HEK293 (cell line): ENCODE data around the gene SLC15A2.

Experiments used
- CTCF ChIA-PET: fragments of 350-600 bp; formaldehyde crosslinking; extraction: SDS; loops from one replicate; lab custom pipeline; 2021; ENCODE audit warnings: antibody characterized with exemption; lab: Yijun Ruan, JAX
- POLR2A ChIA-PET: fragments of 300-600 bp; formaldehyde crosslinking; extraction: SDS; loops from one replicate; lab custom pipeline; 2020; ENCODE audit warnings: antibody characterized with exemption, inconsistent platforms; lab: Yijun Ruan, JAX
- H3K27ac ChIP-seq: fragments of 200-500 bp; sonication (Bioruptor generic); 2 replicates; pipeline ENCODE4 v1.5.1; 2014; ENCODE audit warnings: low read depth, low read length, control low read depth, inconsistent platforms; ENCODE audit errors: extremely low read depth
- H3K36me3 ChIP-seq, 2 experiments: fragments of 200-500 bp in 1 of 2; sonication (Bioruptor generic) in 1 of 2; 1 replicate in 1 of 2; 2 replicates in 1 of 2; pipeline ENCODE4 v1.5.1; 2014 to 2017; ENCODE audit warnings: inconsistent platforms in 2 of 2, low read length in 2 of 2; ENCODE audit not compliant: control insufficient read depth in 2 of 2, insufficient read depth in 1 of 2
- H3K4me1 ChIP-seq: fragments of 200-500 bp; sonication (Bioruptor generic); 2 replicates; pipeline ENCODE4 v1.5.1; 2014; ENCODE audit warnings: mild to moderate bottlenecking, low read length, inconsistent platforms; ENCODE audit not compliant: control insufficient read depth, insufficient read depth
- H3K4me3 ChIP-seq: 2 replicates; pipeline ENCODE4 v1.5.1; 2011; ENCODE audit warnings: low read depth, mild to moderate bottlenecking, control low read depth, low read length, moderate library complexity
- H3K9me3 ChIP-seq: fragments of 200-500 bp; sonication (Bioruptor generic); 2 replicates; pipeline ENCODE4 v1.5.1; 2014; ENCODE audit warnings: low read depth, low read length, inconsistent platforms; ENCODE audit not compliant: control insufficient read depth, insufficient read depth
- FEZF1 ChIP-seq: fragments of 450-650 bp; formaldehyde crosslinking; IDR thresholded peaks from 2 replicates; pipeline ENCODE4 v1.5.1; 2016; ENCODE audit warnings: missing biosample characterization, missing genetic modification characterization
- KLF8 ChIP-seq: fragments of 450-650 bp; formaldehyde crosslinking; IDR thresholded peaks from 2 replicates; pipeline ENCODE4 v1.5.1; 2016; ENCODE audit warnings: missing biosample characterization, missing genetic modification characterization
- MYNN ChIP-seq: fragments of 450-650 bp; formaldehyde crosslinking; IDR thresholded peaks from 2 replicates; pipeline ENCODE4 v1.5.1; 2016; ENCODE audit warnings: missing biosample characterization, missing genetic modification characterization, borderline replicate concordance
- OVOL3 ChIP-seq: fragments of 450-650 bp; formaldehyde crosslinking; IDR thresholded peaks from 2 replicates; pipeline ENCODE4 v1.5.1; 2016; ENCODE audit warnings: missing biosample characterization, missing genetic modification characterization
- SP7 ChIP-seq: fragments of 450-650 bp; formaldehyde crosslinking; IDR thresholded peaks from 2 replicates; pipeline ENCODE4 v1.5.1; 2016; ENCODE audit warnings: missing biosample characterization, missing genetic modification characterization
- TCF7L2 ChIP-seq: IDR thresholded peaks from 2 replicates; pipeline ENCODE4 v1.6.1; 2011; ENCODE audit warnings: low read depth, mild to moderate bottlenecking, inconsistent platforms, low read length, moderate library complexity, borderline replicate concordance
- TRIM28 ChIP-seq: IDR thresholded peaks from 2 replicates; pipeline ENCODE4 v1.6.1; 2011; ENCODE audit warnings: low read length, control low read depth, borderline replicate concordance
- YY1 ChIP-seq: fragments of 450-650 bp; formaldehyde crosslinking; IDR thresholded peaks from 2 replicates; pipeline ENCODE4 v1.5.1; 2018; ENCODE audit warnings: missing biosample characterization, missing genetic modification characterization
- ZBTB17 ChIP-seq: fragments of 450-650 bp; formaldehyde crosslinking; IDR thresholded peaks from 2 replicates; pipeline ENCODE4 v1.5.1; 2016; ENCODE audit warnings: missing biosample characterization, missing genetic modification characterization
- ZFP69B ChIP-seq: fragments of 450-650 bp; formaldehyde crosslinking; IDR thresholded peaks from 2 replicates; pipeline ENCODE4 v1.5.1; 2016; ENCODE audit warnings: missing biosample characterization, missing genetic modification characterization
- ZNF169 ChIP-seq: fragments of 450-650 bp; formaldehyde crosslinking; IDR thresholded peaks from 2 replicates; pipeline ENCODE4 v1.5.1; 2016; ENCODE audit warnings: missing biosample characterization, missing genetic modification characterization
- ZNF174 ChIP-seq: fragments of 450-650 bp; formaldehyde crosslinking; IDR thresholded peaks from 2 replicates; pipeline ENCODE4 v1.5.0; 2017; ENCODE audit warnings: missing biosample characterization, mild to moderate bottlenecking, missing genetic modification characterization
- ZNF175 ChIP-seq: fragments of 450-650 bp; formaldehyde crosslinking; IDR thresholded peaks from 2 replicates; pipeline ENCODE4 v1.5.1; 2016; ENCODE audit warnings: missing biosample characterization, missing genetic modification characterization
- ZNF211 ChIP-seq: fragments of 450-650 bp; formaldehyde crosslinking; IDR thresholded peaks from 2 replicates; pipeline ENCODE4 v1.5.1; 2016; ENCODE audit warnings: low read depth, missing biosample characterization, missing genetic modification characterization
- ZNF239 ChIP-seq: fragments of 450-650 bp; formaldehyde crosslinking; IDR thresholded peaks from 2 replicates; pipeline ENCODE4 v1.5.1; 2016; ENCODE audit warnings: missing biosample characterization, missing genetic modification characterization
- ZNF311 ChIP-seq: fragments of 450-650 bp; formaldehyde crosslinking; IDR thresholded peaks from 2 replicates; pipeline ENCODE4 v1.5.1; 2017; ENCODE audit warnings: missing biosample characterization, missing genetic modification characterization, borderline replicate concordance
- ZNF366 ChIP-seq: fragments of 450-650 bp; formaldehyde crosslinking; conservative IDR thresholded peaks from 2 replicates; pipeline ENCODE4 v1.5.1; 2016; ENCODE audit warnings: missing biosample characterization, missing genetic modification characterization
- ZNF391 ChIP-seq: fragments of 450-650 bp; formaldehyde crosslinking; IDR thresholded peaks from 2 replicates; pipeline ENCODE4 v1.5.1; 2016; ENCODE audit warnings: low read depth, missing biosample characterization, missing genetic modification characterization, borderline replicate concordance
- ZNF548 ChIP-seq: fragments of 450-650 bp; formaldehyde crosslinking; IDR thresholded peaks from 2 replicates; pipeline ENCODE4 v1.5.1; 2016; ENCODE audit warnings: missing biosample characterization, missing genetic modification characterization
- ZNF549 ChIP-seq: fragments of 450-650 bp; IDR thresholded peaks from 2 replicates; pipeline ENCODE4 v1.5.1; 2018; ENCODE audit warnings: missing biosample characterization, missing genetic modification characterization, mild to moderate bottlenecking, inconsistent platforms, moderate library complexity
- ZNF623 ChIP-seq: fragments of 450-650 bp; formaldehyde crosslinking; IDR thresholded peaks from 2 replicates; pipeline ENCODE4 v1.5.1; 2016; ENCODE audit warnings: missing biosample characterization, missing genetic modification characterization
- ZNF658 ChIP-seq: fragments of 450-650 bp; formaldehyde crosslinking; IDR thresholded peaks from 2 replicates; pipeline ENCODE4; 2016; ENCODE audit warnings: missing biosample characterization, missing genetic modification characterization
- ZNF76 ChIP-seq: fragments of 450-650 bp; formaldehyde crosslinking; IDR thresholded peaks from 2 replicates; pipeline ENCODE4; 2016; ENCODE audit warnings: low read depth, missing biosample characterization, missing genetic modification characterization, borderline replicate concordance
- ZSCAN30 ChIP-seq: fragments of 450-650 bp; IDR thresholded peaks from 2 replicates; pipeline ENCODE4 v1.5.1; 2018; ENCODE audit warnings: missing biosample characterization, mild to moderate bottlenecking, missing genetic modification characterization, moderate library complexity
- TF ChIP-seq, protein P1 (sequence below): fragments of 450-650 bp; formaldehyde crosslinking; IDR thresholded peaks from 2 replicates; pipeline ENCODE4 v1.5.1; 2016; ENCODE audit warnings: missing biosample characterization, missing genetic modification characterization, borderline replicate concordance
- TF ChIP-seq, protein P2 (sequence below): fragments of 450-650 bp; formaldehyde crosslinking; IDR thresholded peaks from 2 replicates; pipeline ENCODE4 v1.5.1; 2016; ENCODE audit warnings: missing biosample characterization, missing genetic modification characterization
- TF ChIP-seq, protein P3 (sequence below): fragments of 450-650 bp; formaldehyde crosslinking; IDR thresholded peaks from 2 replicates; pipeline ENCODE4 v1.5.1; 2016; ENCODE audit warnings: missing biosample characterization, missing genetic modification characterization
- TF ChIP-seq, protein P4 (sequence below): fragments of 450-650 bp; formaldehyde crosslinking; IDR thresholded peaks from 2 replicates; pipeline ENCODE4 v1.5.1; 2016; ENCODE audit warnings: missing biosample characterization, missing genetic modification characterization, low read depth

Gene SLC15A2

DNA sequence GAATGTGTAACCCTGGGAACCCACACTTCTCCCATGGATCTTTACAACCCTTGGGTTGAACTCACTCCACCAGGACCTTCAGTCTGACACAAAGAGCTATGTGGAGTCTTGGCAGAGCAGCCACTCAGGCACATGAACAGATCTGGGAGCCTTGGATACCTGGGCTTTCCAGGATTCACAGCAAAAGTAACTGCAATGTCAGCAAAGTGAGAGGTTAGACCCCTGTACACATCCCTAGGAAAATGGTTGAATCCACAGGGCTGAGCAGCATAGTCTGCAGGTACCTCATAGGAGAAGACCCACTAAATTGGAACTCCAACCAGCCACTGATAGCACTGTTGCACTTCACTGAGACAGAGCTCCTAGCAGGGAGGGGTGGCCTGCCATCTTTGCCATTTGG is 68.2 kb downstream of the SLC15A2 start:
- Histone ChIP-seq H3K9me3 (no peaks in the 10 kb centered on the region), H3K4me1 (no peaks in the 10 kb centered on the region), H3K27ac (no peak overlapping the region), H3K4me3 (no peak overlapping the region), H3K36me3 (no peaks in the 10 kb centered on the region)
- no peak for TF ChIP-seq TCF7L2
- TF ChIP-seq ZNF311, result no peak
- TF ChIP-seq, protein P1, sequence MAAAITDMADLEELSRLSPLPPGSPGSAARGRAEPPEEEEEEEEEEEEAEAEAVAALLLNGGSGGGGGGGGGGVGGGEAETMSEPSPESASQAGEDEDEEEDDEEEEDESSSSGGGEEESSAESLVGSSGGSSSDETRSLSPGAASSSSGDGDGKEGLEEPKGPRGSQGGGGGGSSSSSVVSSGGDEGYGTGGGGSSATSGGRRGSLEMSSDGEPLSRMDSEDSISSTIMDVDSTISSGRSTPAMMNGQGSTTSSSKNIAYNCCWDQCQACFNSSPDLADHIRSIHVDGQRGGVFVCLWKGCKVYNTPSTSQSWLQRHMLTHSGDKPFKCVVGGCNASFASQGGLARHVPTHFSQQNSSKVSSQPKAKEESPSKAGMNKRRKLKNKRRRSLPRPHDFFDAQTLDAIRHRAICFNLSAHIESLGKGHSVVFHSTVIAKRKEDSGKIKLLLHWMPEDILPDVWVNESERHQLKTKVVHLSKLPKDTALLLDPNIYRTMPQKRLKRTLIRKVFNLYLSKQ, result no peak
- no peak for TF ChIP-seq ZNF239 (tag by site-specific recombination)
- no peak for TF ChIP-seq ZNF366
- TF ChIP-seq ZNF76 (tag by site-specific recombination), result no peak
- TF ChIP-seq TRIM28, result no peak
- no peak for TF ChIP-seq ZNF658 (tag by site-specific recombination)
- no peak for TF ChIP-seq ZNF391 (tag by site-specific recombination)
- no peak for TF ChIP-seq YY1
- no peak for TF ChIP-seq ZNF211 (tag by site-specific recombination)
- no peak for TF ChIP-seq KLF8
- no peak for TF ChIP-seq ZBTB17 (tag by site-specific recombination)
- no peak for TF ChIP-seq ZSCAN30 (tag by site-specific recombination)
- TF ChIP-seq ZNF623 (tag by site-specific recombination), result no peak
- no peak for TF ChIP-seq ZNF174 (tag by site-specific recombination)
- TF ChIP-seq SP7 (tag by site-specific recombination), result no peak
- TF ChIP-seq OVOL3 (tag by site-specific recombination), result no peak
- TF ChIP-seq, protein P2, sequence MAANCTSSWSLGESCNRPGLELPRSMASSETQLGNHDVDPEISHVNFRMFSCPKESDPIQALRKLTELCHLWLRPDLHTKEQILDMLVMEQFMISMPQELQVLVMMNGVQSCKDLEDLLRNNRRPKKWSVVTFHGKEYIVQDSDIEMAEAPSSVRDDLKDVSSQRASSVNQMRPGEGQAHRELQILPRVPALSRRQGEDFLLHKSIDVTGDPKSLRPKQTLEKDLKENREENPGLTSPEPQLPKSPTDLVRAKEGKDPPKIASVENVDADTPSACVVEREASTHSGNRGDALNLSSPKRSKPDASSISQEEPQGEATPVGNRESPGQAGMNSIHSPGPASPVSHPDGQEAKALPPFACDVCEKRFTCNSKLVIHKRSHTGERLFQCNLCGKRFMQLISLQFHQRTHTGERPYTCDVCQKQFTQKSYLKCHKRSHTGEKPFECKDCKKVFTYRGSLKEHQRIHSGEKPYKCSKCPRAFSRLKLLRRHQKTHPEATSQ (tag by site-specific recombination), result no peak
- ChIA-PET POLR2A (no interaction called here), CTCF (no interaction called here)

DNA sequence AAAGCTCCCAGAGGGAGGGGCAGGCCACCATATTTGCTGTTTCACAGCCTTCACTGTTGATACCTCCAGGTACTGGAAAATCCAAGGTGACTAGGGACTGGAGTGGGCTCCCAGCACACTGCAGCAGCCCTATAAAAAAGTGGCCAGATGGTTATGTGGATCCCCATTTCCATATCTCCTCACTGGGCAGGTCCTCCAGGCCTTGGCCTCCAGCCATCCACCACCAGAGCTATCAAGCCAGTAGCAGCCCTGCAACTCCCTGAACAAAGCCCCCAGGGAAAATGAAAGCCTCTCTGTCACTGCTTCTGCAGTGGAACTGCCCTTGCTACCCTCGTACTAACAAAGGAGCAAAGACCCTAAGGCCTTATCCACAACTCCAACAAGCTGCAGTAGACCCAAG is 69.4 kb downstream of the SLC15A2 start:
- ChIA-PET POLR2A (no interaction called here), CTCF (no interaction called here)
- TF ChIP-seq ZFP69B (tag by site-specific recombination), result no peak
- no peaks in the 10 kb centered on the region for H3K4me1 ChIP-seq
- H3K36me3 ChIP-seq, result no peaks in the 10 kb centered on the region
- H3K27ac ChIP-seq, result no peak overlapping the region
- H3K4me3 ChIP-seq, result no peak overlapping the region
- H3K9me3 ChIP-seq, result no peaks in the 10 kb centered on the region

DNA sequence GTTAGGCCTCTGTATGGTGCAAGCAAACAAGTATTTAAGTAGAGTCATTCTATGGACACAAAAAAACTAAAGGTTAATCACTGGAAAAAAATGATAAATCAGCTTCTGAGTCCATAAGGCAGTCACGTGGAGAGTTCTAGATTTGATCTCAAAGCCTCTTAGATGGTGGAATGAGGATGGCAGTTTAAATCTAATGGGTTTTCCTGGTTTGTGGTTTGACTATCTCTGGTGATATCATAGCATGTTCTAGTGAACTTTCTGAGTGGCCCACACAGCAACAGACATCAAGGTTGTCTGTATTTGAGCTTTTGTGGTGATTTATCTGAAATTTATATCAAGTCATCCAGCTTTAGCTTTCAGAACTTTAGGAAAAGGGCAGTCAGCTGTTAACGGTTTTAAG is 75.4 kb downstream of the SLC15A2 start:
- H3K27ac ChIP-seq, result no peak overlapping the region
- POLR2A ChIA-PET, result no interaction called here
- no peaks in the 10 kb centered on the region for H3K4me1 ChIP-seq
- H3K36me3 ChIP-seq, result no peaks in the 10 kb centered on the region
- H3K9me3 ChIP-seq, result no peaks in the 10 kb centered on the region
- H3K4me3 ChIP-seq, result no peak overlapping the region
- CTCF ChIA-PET, result no interaction called here
- TF ChIP-seq ZNF169 (no peak), ZBTB17 (tag by site-specific recombination) (no peak), ZNF549 (tag by site-specific recombination) (no peak), MYNN (tag by site-specific recombination) (no peak), YY1 (no peak), ZNF548 (tag by site-specific recombination) (no peak), SP7 (tag by site-specific recombination) (no peak), ZNF175 (no peak), FEZF1 (tag by site-specific recombination) (no peak)
- TF ChIP-seq, protein P3, sequence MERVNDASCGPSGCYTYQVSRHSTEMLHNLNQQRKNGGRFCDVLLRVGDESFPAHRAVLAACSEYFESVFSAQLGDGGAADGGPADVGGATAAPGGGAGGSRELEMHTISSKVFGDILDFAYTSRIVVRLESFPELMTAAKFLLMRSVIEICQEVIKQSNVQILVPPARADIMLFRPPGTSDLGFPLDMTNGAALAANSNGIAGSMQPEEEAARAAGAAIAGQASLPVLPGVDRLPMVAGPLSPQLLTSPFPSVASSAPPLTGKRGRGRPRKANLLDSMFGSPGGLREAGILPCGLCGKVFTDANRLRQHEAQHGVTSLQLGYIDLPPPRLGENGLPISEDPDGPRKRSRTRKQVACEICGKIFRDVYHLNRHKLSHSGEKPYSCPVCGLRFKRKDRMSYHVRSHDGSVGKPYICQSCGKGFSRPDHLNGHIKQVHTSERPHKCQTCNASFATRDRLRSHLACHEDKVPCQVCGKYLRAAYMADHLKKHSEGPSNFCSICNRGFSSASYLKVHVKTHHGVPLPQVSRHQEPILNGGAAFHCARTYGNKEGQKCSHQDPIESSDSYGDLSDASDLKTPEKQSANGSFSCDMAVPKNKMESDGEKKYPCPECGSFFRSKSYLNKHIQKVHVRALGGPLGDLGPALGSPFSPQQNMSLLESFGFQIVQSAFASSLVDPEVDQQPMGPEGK, result no peak
- TF ChIP-seq, protein P4, sequence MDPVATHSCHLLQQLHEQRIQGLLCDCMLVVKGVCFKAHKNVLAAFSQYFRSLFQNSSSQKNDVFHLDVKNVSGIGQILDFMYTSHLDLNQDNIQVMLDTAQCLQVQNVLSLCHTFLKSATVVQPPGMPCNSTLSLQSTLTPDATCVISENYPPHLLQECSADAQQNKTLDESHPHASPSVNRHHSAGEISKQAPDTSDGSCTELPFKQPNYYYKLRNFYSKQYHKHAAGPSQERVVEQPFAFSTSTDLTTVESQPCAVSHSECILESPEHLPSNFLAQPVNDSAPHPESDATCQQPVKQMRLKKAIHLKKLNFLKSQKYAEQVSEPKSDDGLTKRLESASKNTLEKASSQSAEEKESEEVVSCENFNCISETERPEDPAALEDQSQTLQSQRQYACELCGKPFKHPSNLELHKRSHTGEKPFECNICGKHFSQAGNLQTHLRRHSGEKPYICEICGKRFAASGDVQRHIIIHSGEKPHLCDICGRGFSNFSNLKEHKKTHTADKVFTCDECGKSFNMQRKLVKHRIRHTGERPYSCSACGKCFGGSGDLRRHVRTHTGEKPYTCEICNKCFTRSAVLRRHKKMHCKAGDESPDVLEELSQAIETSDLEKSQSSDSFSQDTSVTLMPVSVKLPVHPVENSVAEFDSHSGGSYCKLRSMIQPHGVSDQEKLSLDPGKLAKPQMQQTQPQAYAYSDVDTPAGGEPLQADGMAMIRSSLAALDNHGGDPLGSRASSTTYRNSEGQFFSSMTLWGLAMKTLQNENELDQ (tag by site-specific recombination), result no peak
